ENCODE results near the gene GBP6. TPM values are rescaled to one million over a fixed set of nuclear protein-coding genes. Genes with fewer than 3 reads are reported as not detected.

The GBP6 gene
- total RNA-seq, 1 experiment from 2014 or later, result 2.0 TPM

DNA sequence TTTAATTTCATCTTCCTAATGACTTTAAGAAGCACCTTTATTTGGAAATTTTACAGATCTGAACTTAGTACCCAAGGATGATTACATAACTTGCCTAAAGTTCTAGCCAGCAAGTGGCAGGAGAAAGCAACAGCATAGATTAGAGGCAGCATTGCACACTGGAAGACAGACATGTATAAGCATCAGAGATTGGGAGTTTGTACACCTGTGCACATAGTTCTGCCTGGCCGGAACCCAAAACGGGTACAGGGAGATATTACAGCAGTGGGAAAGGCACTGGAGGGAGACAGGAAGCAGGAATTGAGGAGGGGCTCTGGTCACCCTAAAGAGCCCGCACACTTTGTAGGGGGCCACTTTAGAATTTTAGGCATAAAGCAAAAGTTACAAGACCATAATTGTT is 19.3 kb downstream of the GBP6 start:
- DNase-seq, result no peak
- Histone ChIP-seq H2AFZ (no peak overlapping the region), H3K9me2 (ENCODE audit: insufficient read depth) (no peaks in the 10 kb centered on the region), H3K9me3 (ENCODE audit: insufficient read depth, low read depth) (no peaks in the 10 kb centered on the region), H3F3A (ENCODE audit: insufficient read depth, low read depth) (no peaks in the 10 kb centered on the region), H3K4me2 (no peak overlapping the region), H3K36me3 (ENCODE audit: low read depth) (no peaks in the 10 kb centered on the region), H3K4me3 (no peak overlapping the region), H3K4me1 (replicated peaks; ENCODE audit: insufficient read depth) (no peaks in the 10 kb centered on the region), H3K79me2 (ENCODE audit: low read depth) (no peaks in the 10 kb centered on the region), H3K27ac (no peak overlapping the region), H3K27me3 (ENCODE audit: insufficient read depth, low read depth) (no peaks in the 10 kb centered on the region), H4K20me1 (ENCODE audit: insufficient read depth) (no peaks in the 10 kb centered on the region)
- POLR2A ChIA-PET (ENCODE audit: unreplicated experiment), result no interaction called here
- TF ChIP-seq, protein P1, sequence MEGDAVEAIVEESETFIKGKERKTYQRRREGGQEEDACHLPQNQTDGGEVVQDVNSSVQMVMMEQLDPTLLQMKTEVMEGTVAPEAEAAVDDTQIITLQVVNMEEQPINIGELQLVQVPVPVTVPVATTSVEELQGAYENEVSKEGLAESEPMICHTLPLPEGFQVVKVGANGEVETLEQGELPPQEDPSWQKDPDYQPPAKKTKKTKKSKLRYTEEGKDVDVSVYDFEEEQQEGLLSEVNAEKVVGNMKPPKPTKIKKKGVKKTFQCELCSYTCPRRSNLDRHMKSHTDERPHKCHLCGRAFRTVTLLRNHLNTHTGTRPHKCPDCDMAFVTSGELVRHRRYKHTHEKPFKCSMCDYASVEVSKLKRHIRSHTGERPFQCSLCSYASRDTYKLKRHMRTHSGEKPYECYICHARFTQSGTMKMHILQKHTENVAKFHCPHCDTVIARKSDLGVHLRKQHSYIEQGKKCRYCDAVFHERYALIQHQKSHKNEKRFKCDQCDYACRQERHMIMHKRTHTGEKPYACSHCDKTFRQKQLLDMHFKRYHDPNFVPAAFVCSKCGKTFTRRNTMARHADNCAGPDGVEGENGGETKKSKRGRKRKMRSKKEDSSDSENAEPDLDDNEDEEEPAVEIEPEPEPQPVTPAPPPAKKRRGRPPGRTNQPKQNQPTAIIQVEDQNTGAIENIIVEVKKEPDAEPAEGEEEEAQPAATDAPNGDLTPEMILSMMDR (conservative IDR thresholded peaks at IDR 0.05), result no peak
- no peak for TF ChIP-seq EZH2 (IDR thresholded peaks at IDR 0.05; ENCODE audit: low read depth)
- intact Hi-C loops (cut with micrococcal nuclease; ENCODE audit: unreplicated experiment), result no loop called here
- CTCF ChIA-PET, result no interaction called here
- BruUV-seq (replicated peaks), result no TSS peak

DNA sequence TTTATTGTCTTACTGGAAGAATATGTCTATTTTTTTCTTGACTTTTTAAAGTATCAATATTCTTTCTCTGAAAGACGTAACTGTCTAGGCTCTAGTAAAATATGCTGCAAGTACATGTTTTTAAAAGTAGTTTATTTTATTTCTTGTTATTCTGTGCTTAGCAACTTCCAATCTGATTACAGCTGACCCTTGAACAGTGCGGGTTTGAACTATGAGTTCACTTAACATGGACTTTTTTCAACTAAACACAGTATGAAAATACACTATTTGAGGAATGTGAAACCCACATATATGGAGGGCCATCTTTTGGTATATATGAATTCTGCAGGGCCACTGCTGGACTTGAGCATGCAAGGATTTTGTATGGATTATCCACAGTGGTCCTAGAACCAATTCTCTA is 26.8 kb downstream of the GBP6 start:
- no peak overlapping the region for H2AFZ ChIP-seq
- no peaks in the 10 kb centered on the region for H3K4me1 ChIP-seq (replicated peaks; ENCODE audit: insufficient read depth)
- no peaks in the 10 kb centered on the region for H3K27me3 ChIP-seq (ENCODE audit: insufficient read depth, low read depth)
- no peak overlapping the region for H3K4me2 ChIP-seq
- no peaks in the 10 kb centered on the region for H3K9me2 ChIP-seq (ENCODE audit: insufficient read depth)
- H3K79me2 ChIP-seq (ENCODE audit: low read depth), result no peaks in the 10 kb centered on the region
- H3K27ac ChIP-seq, result no peak overlapping the region
- POLR2A ChIA-PET (ENCODE audit: unreplicated experiment), result no interaction called here
- H3F3A ChIP-seq (ENCODE audit: insufficient read depth, low read depth), result no peaks in the 10 kb centered on the region
- intact Hi-C loops (cut with micrococcal nuclease; ENCODE audit: unreplicated experiment), result no loop called here
- no peaks in the 10 kb centered on the region for H3K9me3 ChIP-seq (ENCODE audit: insufficient read depth, low read depth)
- no peak overlapping the region for H3K4me3 ChIP-seq
- no TSS peak for BruUV-seq (replicated peaks)
- no peak for TF ChIP-seq EZH2 (IDR thresholded peaks at IDR 0.05; ENCODE audit: low read depth)
- TF ChIP-seq, protein P1 (conservative IDR thresholded peaks at IDR 0.05), result no peak
- H4K20me1 ChIP-seq (ENCODE audit: insufficient read depth), result no peaks in the 10 kb centered on the region
- DNase-seq, result no peak
- no peaks in the 10 kb centered on the region for H3K36me3 ChIP-seq (ENCODE audit: low read depth)
- CTCF ChIA-PET, result no interaction called here

DNA sequence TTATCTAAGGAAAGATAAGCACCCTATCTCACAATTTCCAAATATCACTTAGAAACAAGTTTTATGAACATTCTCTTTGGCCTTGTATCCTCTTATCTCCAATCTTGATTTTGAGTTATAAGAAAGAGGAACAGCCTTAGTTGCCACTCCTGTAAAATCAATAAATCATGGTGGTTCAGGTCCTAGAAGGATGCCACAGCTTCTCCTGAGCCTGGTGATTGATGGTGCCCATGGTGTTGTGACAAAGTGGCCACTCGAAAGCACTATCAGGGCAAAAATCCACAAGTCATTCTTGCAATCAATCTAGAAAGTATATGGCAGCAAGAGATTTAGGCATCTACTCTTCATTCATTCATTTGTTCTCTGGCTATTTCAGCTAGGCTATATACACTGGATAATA is 27.8 kb downstream of the GBP6 start:
- no peak overlapping the region for H3K27ac ChIP-seq
- H3K27me3 ChIP-seq (ENCODE audit: insufficient read depth, low read depth), result no peaks in the 10 kb centered on the region
- no peaks in the 10 kb centered on the region for H3F3A ChIP-seq (ENCODE audit: insufficient read depth, low read depth)
- H3K4me1 ChIP-seq (replicated peaks; ENCODE audit: insufficient read depth), result no peaks in the 10 kb centered on the region
- intact Hi-C loops (cut with micrococcal nuclease; ENCODE audit: unreplicated experiment), result no loop called here
- no peaks in the 10 kb centered on the region for H3K79me2 ChIP-seq (ENCODE audit: low read depth)
- no peaks in the 10 kb centered on the region for H3K9me2 ChIP-seq (ENCODE audit: insufficient read depth)
- POLR2A ChIA-PET (ENCODE audit: unreplicated experiment), result interaction anchor here (0.7 kb wide), 1 partner anchor 28 kb away, joined by 5 read pairs; the partner anchor contains the start of gene GBP6
- no peak overlapping the region for H2AFZ ChIP-seq
- BruUV-seq (replicated peaks), result no TSS peak
- CTCF ChIA-PET, result no interaction called here
- no peaks in the 10 kb centered on the region for H3K9me3 ChIP-seq (ENCODE audit: insufficient read depth, low read depth)
- H3K36me3 ChIP-seq (ENCODE audit: low read depth), result no peaks in the 10 kb centered on the region
- DNase-seq, result peak in 1 of 2 experiments; percentile 3
- H3K4me2 ChIP-seq, result no peak overlapping the region
- TF ChIP-seq, protein P1 (conservative IDR thresholded peaks at IDR 0.05), result no peak
- no peak for TF ChIP-seq EZH2 (IDR thresholded peaks at IDR 0.05; ENCODE audit: low read depth)
- no peaks in the 10 kb centered on the region for H4K20me1 ChIP-seq (ENCODE audit: insufficient read depth)
- H3K4me3 ChIP-seq, result no peak overlapping the region
